Spleen (tissue), 11 donors: ENCODE results near the gene GALNTL6. TPM values are rescaled to one million over a fixed set of nuclear protein-coding genes. Genes with fewer than 3 reads are reported as not detected.
"Not testable (repeated sequence)": the region's sequence is repeated elsewhere in the genome, so short reads cannot be mapped to it uniquely, and the experiment has no call there.

Experiments used
- DNase-seq: peaks from one replicate; pipeline ENCODE4 v3.0.0-alpha.2; 2020
- H3K27ac ChIP-seq, 8 donors: fragments of 200-600 bp; sonication (generic) in 7 of 8; 1 replicate in 4 of 8; 2 replicates in 4 of 8; pipeline versions ENCODE4 v1.5.0 to v1.8.0; 2016 to 2021; ENCODE audit warnings: inconsistent platforms in 4 of 8, mild to moderate bottlenecking in 4 of 8, moderate library complexity in 1 of 8
- H3K27me3 ChIP-seq, 7 donors: fragments of 200-600 bp; sonication (generic) in 6 of 7; replicated peaks in 1 of 7; 1 replicate in 4 of 7; 2 replicates in 3 of 7; pipeline versions ENCODE4 v1.5.0 to v1.8.0; 2016 to 2021; ENCODE audit warnings: inconsistent platforms in 3 of 7, mild to moderate bottlenecking in 1 of 7
- H3K36me3 ChIP-seq, 6 donors: fragments of 200-600 bp; sonication (generic) in 5 of 6; 1 replicate in 4 of 6; 2 replicates in 2 of 6; pipeline versions ENCODE4 v1.5.0 to v1.8.0; 2016 to 2021; ENCODE audit warnings: inconsistent platforms in 2 of 6
- H3K4me1 ChIP-seq, 6 donors: fragments of 200-600 bp; sonication (generic) in 5 of 6; 1 replicate in 3 of 6; 2 replicates in 3 of 6; pipeline versions ENCODE4 v1.5.0 to v1.8.0; 2016 to 2021; ENCODE audit warnings: inconsistent platforms in 3 of 6
- H3K4me3 ChIP-seq, 8 donors: fragments of 200-600 bp; sonication (generic) in 7 of 8; 1 replicate in 4 of 8; 2 replicates in 4 of 8; pipeline versions ENCODE4 v1.5.0 to v1.8.0; 2016 to 2021; ENCODE audit warnings: inconsistent platforms in 4 of 8, mild to moderate bottlenecking in 4 of 8, moderate library complexity in 2 of 8
- H3K9me3 ChIP-seq, 8 donors: fragments of 200-600 bp; sonication (generic) in 7 of 8; 1 replicate in 4 of 8; 2 replicates in 4 of 8; pipeline versions ENCODE4 v1.5.0 to v1.8.0; 2016 to 2021; ENCODE audit warnings: inconsistent platforms in 4 of 8
- POLR2A ChIP-seq, 3 donors: fragments of 450-650 bp; IDR thresholded peaks; one replicate each; pipeline ENCODE4 v1.5.1; 2017; ENCODE audit warnings: antibody characterized with exemption in 3 of 3, mild to moderate bottlenecking in 1 of 3
- POLR2AphosphoS5 ChIP-seq, 3 donors: sonication (generic); formaldehyde crosslinking; IDR thresholded peaks; one replicate each; pipeline ENCODE4 v1.5.1; 2017; ENCODE audit warnings: antibody characterized with exemption in 3 of 3
- WGBS, 5 donors: extraction: QIAGEN DNeasy Blood & Tissue Kit in 3 of 5; methylation state at CpG; one replicate each; pipeline versions ENCODE4 v1.1.5 to v1.1.7; 2013 to 2018; 5-methylcytosine and 5-hydroxymethylcytosine counted together
- intact Hi-C: fragments of 100-400 bp; cut with DNase I; formaldehyde crosslinking; loops from one replicate; pipeline ENCODE4 v1.15.0; 2023; ENCODE audit warnings: low total_unique reads
- polyA plus RNA-seq, 3 donors: library from polyadenylated mRNA; stranded (reverse); fragments of 200-250 nt; gene quantifications; one replicate each; pipeline ENCODE4 v1.2.1, GENCODE V29; 2013
- total RNA-seq, 7 donors: library from RNA; depleted of rRNA in 3 of 7; stranded (reverse); fragments of >200 nt in 3 of 7; fragmentation: NEBNext Ultra II Directional in 4 of 7; extraction: Animal tissue kit (Norgen Biotek cat#: 25700) in 4 of 7; gene quantifications; one replicate each; pipeline versions ENCODE4 v1.1.0 to v1.2.1, GENCODE V29; 2016 to 2021
- TF ChIP-seq, protein P1 (sequence below), 11 experiments: fragments of 200-600 bp in 7 of 11; fragments of 450-650 bp in 4 of 11; sonication (generic) in 4 of 11; IDR thresholded peaks in 8 of 11; conservative IDR thresholded peaks in 3 of 11; 1 replicate in 7 of 11; 2 replicates in 4 of 11; pipeline versions ENCODE4 v1.4.0 to v1.8.0; 2016 to 2021; ENCODE audit warnings: antibody characterized with exemption in 11 of 11, inconsistent platforms in 4 of 11, mild to moderate bottlenecking in 1 of 11
- donor health status: healthy with polysubstance abuse.
- donor health status: DM: no; HTN: no; CAD: no; lungs with moderate emphysema.
- donor health status: DM: no; HTN: no; CAD: no.
- donor health status: Bipolar disorder and iron deficiency.
- donor health status: healthy.
- donor health status: DM: no; HTN: no; CAD: no.
- donor health status: DM: yes; HTN: yes; CAD: no.

The GALNTL6 gene
- total and polyA plus RNA-seq, 10 donors: 3.2 to 12.5 (median 7.1) TPM

DNA sequence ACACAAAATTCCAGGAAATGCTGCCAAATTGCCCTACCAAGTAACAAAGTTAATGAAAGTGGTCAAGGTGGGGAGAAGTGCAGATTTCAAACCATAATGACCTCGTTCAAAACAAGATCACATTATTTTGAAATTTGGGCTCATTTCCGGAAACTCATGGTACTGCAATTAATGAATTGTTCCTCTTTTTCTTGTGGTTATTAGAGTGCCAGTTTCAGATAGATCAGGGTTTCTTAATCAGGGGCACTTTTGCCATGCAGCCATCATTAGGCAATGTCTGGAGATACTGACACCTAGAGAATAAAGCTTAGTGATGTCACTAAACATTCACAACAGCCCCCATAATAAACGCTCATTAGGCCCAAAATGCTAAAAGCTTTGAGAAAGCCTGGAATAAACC lies 973.9 kb downstream of the GALNTL6 start:
- peak overlapping the region in 2 of 8 donors; percentile 24 to 58 for H3K27ac ChIP-seq
- no peaks in the 10 kb centered on the region for H3K36me3 ChIP-seq
- no peak for DNase-seq
- intact Hi-C loops: no loop called here
- no peaks in the 10 kb centered on the region for H3K9me3 ChIP-seq
- no peaks in the 10 kb centered on the region for H3K27me3 ChIP-seq
- WGBS, 5 donors: 30 to 55% (median 40%) methylated on average over 3 of the region's 3 CpGs
- H3K4me1 ChIP-seq: peaks cover 0 to 16% (median 0%) of the 10 kb centered on the region in 6 donors
- H3K4me3 ChIP-seq: no peak overlapping the region
- TF ChIP-seq, protein P1, sequence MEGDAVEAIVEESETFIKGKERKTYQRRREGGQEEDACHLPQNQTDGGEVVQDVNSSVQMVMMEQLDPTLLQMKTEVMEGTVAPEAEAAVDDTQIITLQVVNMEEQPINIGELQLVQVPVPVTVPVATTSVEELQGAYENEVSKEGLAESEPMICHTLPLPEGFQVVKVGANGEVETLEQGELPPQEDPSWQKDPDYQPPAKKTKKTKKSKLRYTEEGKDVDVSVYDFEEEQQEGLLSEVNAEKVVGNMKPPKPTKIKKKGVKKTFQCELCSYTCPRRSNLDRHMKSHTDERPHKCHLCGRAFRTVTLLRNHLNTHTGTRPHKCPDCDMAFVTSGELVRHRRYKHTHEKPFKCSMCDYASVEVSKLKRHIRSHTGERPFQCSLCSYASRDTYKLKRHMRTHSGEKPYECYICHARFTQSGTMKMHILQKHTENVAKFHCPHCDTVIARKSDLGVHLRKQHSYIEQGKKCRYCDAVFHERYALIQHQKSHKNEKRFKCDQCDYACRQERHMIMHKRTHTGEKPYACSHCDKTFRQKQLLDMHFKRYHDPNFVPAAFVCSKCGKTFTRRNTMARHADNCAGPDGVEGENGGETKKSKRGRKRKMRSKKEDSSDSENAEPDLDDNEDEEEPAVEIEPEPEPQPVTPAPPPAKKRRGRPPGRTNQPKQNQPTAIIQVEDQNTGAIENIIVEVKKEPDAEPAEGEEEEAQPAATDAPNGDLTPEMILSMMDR (IDR thresholded peaks at IDR 0.05 in 8 of 11, conservative IDR thresholded peaks at IDR 0.05 in 3 of 11): no peak
- no peak for TF ChIP-seq POLR2AphosphoS5 (IDR thresholded peaks at IDR 0.05)

DNA sequence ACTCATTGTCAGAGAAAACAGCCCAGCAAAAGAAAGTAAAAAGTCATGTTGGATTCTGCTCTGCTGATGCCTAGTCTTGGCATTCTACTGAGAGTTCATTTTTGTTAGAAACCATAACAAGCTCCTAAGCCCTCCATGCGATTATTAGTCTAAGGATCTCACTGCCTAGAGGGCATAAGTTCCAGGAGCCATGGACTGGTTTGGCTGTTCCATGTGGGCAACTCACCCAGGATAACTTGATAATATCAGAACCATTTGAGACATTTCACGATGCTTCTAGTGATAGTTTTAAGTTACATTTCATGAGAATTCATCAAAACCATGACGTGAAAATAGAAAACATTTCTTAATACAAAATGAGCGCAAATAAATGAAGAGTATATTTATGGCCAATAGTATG lies 978.6 kb downstream of the GALNTL6 start:
- Histone ChIP-seq H3K9me3 (no peaks in the 10 kb centered on the region), H3K4me1 (peaks cover 0 to 5% (median 0%) of the 10 kb centered on the region in 6 donors), H3K4me3 (no peak overlapping the region), H3K27me3 (no peaks in the 10 kb centered on the region), H3K27ac (no peak overlapping the region), H3K36me3 (no peaks in the 10 kb centered on the region)
- no peak for TF ChIP-seq POLR2AphosphoS5 (IDR thresholded peaks at IDR 0.05)
- no peak for TF ChIP-seq POLR2A (IDR thresholded peaks at IDR 0.05)
- TF ChIP-seq, protein P1 (IDR thresholded peaks at IDR 0.05 in 8 of 11, conservative IDR thresholded peaks at IDR 0.05 in 3 of 11): no peak
- 88 to 96% (median 92%) methylated on average over 4 of the region's 4 CpGs for WGBS, 5 donors
- no peak for DNase-seq
- intact Hi-C loops: no loop called here

DNA sequence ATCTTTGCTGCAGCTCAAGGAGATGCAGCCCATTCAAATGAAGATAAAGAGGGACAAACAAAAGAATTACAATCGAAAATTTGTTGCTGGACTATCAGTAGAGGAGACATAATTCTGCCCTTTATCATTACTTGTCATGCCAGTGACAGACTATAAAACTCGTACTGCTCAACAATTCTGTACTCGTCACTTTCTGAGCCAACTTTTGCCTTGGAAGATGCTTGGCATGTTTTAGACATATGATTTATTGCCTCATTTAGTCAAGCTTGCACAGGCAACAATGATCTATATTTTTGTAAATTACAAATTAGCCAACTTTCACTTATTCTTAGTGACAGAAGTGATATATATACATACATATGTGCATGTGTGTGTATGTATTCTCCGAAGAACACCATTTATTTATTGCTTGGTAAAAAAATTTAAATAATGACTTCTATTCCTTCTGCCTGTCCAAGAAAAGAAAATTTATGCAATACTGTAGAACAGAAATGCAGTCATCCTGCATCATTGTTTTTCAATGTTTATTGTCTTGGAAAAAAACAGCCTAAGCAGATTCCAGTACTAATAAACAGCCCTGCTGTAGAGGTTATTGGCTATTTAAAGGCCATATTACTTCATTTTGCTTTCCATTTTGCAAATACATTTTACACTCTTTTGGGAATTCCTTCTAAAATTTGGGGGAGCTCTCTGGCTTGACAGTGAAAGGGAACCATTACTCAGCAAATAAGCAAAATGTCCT lies 980.5 kb downstream of the GALNTL6 start:
- no peak for DNase-seq
- TF ChIP-seq, protein P1 (IDR thresholded peaks at IDR 0.05 in 8 of 11, conservative IDR thresholded peaks at IDR 0.05 in 3 of 11): no peak
- WGBS, 5 donors: 67 to 81% (median 77%) methylated on average over 4 of the region's 4 CpGs
- Histone ChIP-seq H3K36me3 (no peaks in the 10 kb centered on the region), H3K4me1 (no peaks in the 10 kb centered on the region), H3K27me3 (no peaks in the 10 kb centered on the region), H3K27ac (no peak overlapping the region), H3K9me3 (no peaks in the 10 kb centered on the region), H3K4me3 (no peak overlapping the region)
- intact Hi-C loops: no loop called here

DNA sequence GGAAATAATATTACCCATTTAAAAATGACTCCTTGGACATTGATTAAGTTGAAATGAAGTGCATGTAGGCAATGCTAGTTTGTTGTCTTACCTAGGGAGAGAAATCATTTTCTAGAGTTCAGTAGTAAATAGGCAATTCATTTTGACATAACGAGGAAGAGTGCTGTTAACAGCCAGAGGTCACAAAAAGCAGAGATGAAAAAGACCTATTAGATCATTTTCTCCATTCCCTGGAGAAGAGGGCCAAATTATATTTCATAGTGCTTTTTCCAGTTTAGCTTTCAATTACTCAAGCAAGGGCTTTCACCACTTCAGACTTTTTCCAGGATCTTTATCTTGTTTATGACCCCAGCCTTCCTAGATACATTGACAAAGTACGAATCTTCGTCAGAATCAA lies 981.1 kb downstream of the GALNTL6 start:
- no peak overlapping the region for H3K27ac ChIP-seq
- no peaks in the 10 kb centered on the region for H3K9me3 ChIP-seq
- H3K27me3 ChIP-seq: no peaks in the 10 kb centered on the region
- TF ChIP-seq, protein P1 (IDR thresholded peaks at IDR 0.05 in 8 of 11, conservative IDR thresholded peaks at IDR 0.05 in 3 of 11): no peak
- TF ChIP-seq POLR2AphosphoS5 (IDR thresholded peaks at IDR 0.05): no peak
- TF ChIP-seq POLR2A (IDR thresholded peaks at IDR 0.05): no peak
- 76 to 85% (median 83%) methylated on average over 3 of the region's 3 CpGs for WGBS, 5 donors
- intact Hi-C loops: no loop called here
- H3K4me3 ChIP-seq: no peak overlapping the region
- DNase-seq: no peak
- H3K36me3 ChIP-seq: no peaks in the 10 kb centered on the region
- no peaks in the 10 kb centered on the region for H3K4me1 ChIP-seq

DNA sequence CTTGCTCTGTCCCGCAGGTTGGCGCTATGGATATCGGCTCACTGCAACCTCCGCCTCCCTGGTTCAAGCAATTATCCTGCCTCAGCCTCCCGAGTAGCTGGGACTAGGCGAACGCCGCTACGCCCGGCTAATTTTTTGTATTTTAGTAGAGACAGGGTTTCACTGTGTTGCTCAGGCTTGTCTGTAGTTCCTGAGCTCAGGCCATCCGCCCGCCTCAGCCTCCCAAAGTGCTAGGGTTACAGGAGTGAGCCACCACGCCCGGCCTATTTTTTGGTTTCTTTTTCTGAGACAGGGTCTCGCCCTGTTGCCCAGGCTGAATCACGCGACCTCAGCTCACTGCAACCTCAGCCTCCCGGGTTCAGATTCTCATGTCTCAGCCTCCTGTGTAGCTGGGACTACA lies 984.1 kb downstream of the GALNTL6 start:
- H3K9me3 ChIP-seq, intact Hi-C loops, H3K4me3 ChIP-seq, H3K27me3 ChIP-seq, H3K4me1 ChIP-seq, H3K36me3 ChIP-seq, H3K27ac ChIP-seq, DNase-seq: not testable (repeated sequence)
- 91 to 97% (median 95%) methylated on average over 18 of the region's 18 CpGs for WGBS, 5 donors
